HG03565 (cell line): Measurements from ENCODE around the gene SECTM1.
"Not testable (repeated sequence)": the region's sequence is repeated elsewhere in the genome, so short reads cannot be mapped to it uniquely, and the experiment has no call there.

Source experiments
- ATAC-seq: cut with Tn5 transposase; IDR thresholded peaks from one replicate; pipeline ENCODE4 v1.9.1; 2021; ENCODE audit warnings: mild to moderate bottlenecking, moderate library complexity; ENCODE audit not compliant: unreplicated experiment

Gene SECTM1

GRCh38 chr17:82349287-82349701 lies 15.7 kb upstream of the SECTM1 start:
- ATAC-seq, result no peak

GRCh38 chr17:82348866-82349265 lies 15.3 kb upstream of the SECTM1 start:
- ATAC-seq, result no peak

GRCh38 chr17:82348434-82348833 lies 14.9 kb upstream of the SECTM1 start:
- no peak for ATAC-seq

- ATAC-seq, result not testable (repeated sequence)
Measured at GRCh38 chr17:82347994-82348393, 14.4 kb upstream of the SECTM1 start.

- no peak for ATAC-seq
Measured at GRCh38 chr17:82346342-82347300, 13.1 kb upstream of the SECTM1 start.

GRCh38 chr17:82345151-82345976 lies 11.8 kb upstream of the SECTM1 start:
- ATAC-seq, result no peak

- ATAC-seq, result no peak
Measured at GRCh38 chr17:82344175-82344907, 10.8 kb upstream of the SECTM1 start.

GRCh38 chr17:82343560-82343959 lies 10.0 kb upstream of the SECTM1 start:
- ATAC-seq, result no peak

- ATAC-seq, result no peak
Measured at GRCh38 chr17:82342361-82343079, 9.0 kb upstream of the SECTM1 start.

- ATAC-seq, result no peak
Measured at GRCh38 chr17:82339634-82340580, 6.3 kb upstream of the SECTM1 start.

- no peak for ATAC-seq
Measured at GRCh38 chr17:82338858-82339633, 5.5 kb upstream of the SECTM1 start.

- no peak for ATAC-seq
Measured at GRCh38 chr17:82334622-82335394, 1.2 kb upstream of the SECTM1 start.

- no peak for ATAC-seq
Measured at GRCh38 chr17:82334204-82334621, 647 bp upstream of the SECTM1 start.

- ATAC-seq, result no peak
Measured at GRCh38 chr17:82332669-82333278, 792 bp downstream of the SECTM1 start.

- no peak for ATAC-seq
Measured at GRCh38 chr17:82331345-82331939, 2.1 kb downstream of the SECTM1 start.

- no peak for ATAC-seq
Measured at GRCh38 chr17:82330322-82331239, 3.0 kb downstream of the SECTM1 start.
